Measurements from ENCODE around the gene CCR5AS.
"Not testable (repeated sequence)": the region's sequence is repeated elsewhere in the genome, so short reads cannot be mapped to it uniquely, and the experiment has no call there.

CCR5AS gene

DNA sequence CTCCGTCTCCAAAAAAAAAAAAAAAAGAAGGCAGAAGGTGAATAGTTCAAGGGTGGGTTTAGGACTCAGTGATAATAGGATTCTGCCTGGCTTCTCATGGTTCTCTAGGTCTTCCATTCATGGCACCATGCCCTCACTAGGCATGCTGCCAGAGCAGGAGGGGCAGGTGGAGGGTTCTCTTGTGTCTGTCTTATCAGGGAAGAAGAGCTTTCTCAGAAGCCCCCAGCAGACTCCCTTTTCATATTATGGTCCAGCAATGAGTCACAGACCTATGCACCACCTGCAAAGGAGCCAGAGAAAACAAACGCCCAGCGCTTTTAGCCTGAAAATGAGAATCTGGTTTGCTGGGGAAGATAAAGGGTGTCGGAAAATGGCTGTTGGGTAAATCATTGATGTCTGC lies 50.0 kb downstream of the CCR5AS start:
- DNase-seq (ENCODE audit: low spot score), result no peak
- FAIRE-seq, result no peak

DNA sequence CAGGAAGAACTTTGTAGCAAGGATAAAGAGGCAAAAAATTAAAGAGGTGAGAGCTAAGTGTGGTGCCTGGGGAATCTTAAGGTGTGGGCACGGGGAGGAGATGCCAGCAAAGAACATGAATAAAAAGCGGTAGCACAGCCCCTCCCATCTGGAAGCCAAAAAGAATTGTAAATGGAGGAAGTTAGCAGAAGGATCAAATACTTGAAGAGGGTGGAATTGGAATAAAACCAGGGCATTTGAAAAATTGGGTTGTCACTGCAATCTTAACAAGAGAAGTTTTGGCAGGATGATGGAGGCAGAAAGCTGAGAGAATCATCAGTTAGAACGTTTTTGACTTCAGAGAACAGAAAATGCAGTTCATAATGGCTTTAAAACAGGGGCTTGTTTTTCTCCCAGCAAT lies 50.6 kb downstream of the CCR5AS start:
- FAIRE-seq, result no peak
- DNase-seq (ENCODE audit: low spot score), result no peak

DNA sequence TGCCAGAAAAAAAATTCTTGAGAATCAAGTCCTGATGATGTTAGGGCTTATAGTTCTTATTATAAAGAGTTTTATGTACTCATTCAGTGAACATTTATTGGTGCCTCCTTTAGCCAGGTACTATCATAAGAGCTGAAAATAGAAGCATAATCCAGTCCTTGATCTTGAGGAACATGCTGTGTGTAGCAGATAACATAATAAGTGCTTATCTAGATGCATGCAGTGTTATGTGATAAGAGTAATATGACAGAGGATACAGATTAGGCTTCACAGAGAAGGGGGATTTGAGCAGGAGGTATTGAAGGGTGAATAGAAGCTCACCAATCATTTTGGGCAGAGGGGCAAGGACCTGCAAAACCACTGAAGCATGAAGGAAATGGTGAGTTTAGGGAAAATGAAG lies 51.9 kb downstream of the CCR5AS start:
- no peak for FAIRE-seq
- no peak for DNase-seq (ENCODE audit: low spot score)

DNA sequence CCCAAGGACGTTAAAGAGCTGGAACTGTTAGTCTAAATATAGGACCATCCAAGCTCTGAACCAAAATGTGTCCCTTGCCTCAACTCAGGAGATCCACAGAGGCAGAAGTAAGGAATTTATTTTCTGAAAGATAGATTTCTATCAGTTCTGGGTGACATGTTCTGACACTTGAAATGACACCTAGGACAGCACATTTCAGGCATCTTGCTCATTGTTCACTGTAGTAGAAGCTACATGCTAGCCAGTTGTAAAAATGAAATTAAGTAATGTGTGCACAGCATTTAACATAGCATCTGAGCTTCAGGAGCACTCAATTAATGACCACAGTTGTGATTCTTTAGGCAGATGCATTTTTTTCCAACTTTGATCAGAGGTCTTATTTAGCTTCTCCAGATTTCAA lies 52.4 kb downstream of the CCR5AS start:
- no peak for FAIRE-seq

DNA sequence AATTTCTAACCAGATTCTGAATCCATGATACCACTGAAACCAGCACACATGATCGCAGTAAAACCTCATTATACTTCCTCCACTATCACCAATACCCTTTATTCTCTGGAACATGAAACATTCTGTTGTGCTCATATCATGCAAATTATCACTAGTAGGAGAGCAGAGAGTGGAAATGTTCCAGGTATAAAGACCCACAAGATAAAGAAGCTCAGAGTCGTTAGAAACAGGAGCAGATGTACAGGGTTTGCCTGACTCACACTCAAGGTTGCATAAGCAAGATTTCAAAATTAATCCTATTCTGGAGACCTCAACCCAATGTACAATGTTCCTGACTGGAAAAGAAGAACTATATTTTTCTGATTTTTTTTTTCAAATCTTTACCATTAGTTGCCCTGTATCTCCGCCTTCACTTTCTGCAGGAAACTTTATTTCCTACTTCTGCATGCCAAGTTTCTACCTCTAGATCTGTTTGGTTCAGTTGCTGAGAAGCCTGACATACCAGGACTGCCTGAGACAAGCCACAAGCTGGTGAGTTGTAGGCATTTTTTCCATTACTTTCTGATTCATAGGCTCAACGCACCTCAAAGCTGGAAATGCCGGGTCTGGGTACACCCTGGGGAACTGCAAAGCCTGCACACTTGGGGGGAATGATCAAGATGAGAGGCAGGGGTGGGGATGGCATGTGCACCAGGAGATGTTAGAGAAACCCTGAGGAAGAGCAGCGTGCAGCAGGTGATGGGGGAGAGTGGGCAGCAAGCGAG lies 53.0 kb downstream of the CCR5AS start, which contains the start of gene CCR2:
Gene CCR2 (plus strand): TSS at position 465 of the 764 bp plus-strand sequence. CDS start 3,417 bp downstream, outside the sequence.
- DNase-seq (ENCODE audit: low spot score), result peak; percentile 18
- FAIRE-seq, result no peak

More for the DNA sequence above, 52.4 kb downstream of the CCR5AS start:
- DNase-seq (ENCODE audit: low spot score), result no peak

DNA sequence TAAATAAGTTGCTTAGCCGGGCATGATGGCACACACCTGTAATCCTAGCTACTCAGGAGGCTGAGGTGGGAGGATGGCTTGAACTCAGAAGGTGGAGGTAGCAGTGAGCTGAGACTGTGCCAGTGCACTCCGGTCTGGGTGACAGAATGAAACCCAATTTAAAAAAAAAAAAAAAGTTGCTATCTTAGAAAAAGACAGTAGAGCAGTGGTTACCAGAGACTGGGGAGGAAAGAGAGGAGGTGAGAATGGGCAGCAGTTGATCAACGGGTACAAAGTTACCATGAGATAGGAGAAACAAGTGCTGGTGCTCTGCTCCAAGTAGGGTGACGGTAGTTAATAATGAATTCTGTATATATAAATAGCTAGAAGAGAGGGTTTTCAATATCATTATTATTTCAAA lies 53.8 kb downstream of the CCR5AS start:
- FAIRE-seq (no peak), DNase-seq (ENCODE audit: low spot score) (no peak)

DNA sequence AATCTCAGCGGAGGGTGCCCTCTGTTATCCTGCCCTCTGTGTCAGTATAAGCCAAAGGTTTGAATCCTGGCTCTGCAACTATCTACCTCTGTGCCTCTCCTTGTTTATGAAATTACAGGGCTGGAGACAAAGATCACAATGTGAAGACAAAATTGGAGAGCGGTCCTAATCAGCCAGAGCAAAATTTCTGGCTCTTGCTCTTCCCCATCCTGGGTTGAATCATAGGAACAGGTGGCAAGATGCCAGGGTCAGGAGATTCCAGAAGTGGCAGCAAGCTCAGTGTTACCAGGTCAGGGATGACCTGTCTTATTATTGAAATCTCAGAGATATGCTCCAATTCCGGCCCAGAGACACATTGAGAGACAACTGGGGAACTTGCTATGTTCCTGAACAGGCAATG lies 55.2 kb downstream of the CCR5AS start:
- no peak for FAIRE-seq
- DNase-seq (ENCODE audit: low spot score), result peak; percentile 43

DNA sequence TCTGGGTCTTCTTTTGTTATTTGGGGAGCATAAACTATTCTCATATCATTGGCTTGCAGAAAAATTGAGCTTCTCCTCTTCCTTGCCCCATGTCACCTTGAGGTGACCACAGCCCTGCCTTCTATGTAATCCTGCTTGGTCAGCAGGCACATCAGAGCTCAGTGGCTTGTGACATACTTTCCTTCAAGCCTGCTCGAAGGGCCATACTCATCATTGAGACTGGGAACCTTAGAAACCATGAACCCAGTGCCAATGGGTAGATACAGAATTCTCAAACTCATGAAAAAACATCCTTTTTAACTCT lies 56.7 kb downstream of the CCR5AS start:
- no peak for FAIRE-seq

DNA sequence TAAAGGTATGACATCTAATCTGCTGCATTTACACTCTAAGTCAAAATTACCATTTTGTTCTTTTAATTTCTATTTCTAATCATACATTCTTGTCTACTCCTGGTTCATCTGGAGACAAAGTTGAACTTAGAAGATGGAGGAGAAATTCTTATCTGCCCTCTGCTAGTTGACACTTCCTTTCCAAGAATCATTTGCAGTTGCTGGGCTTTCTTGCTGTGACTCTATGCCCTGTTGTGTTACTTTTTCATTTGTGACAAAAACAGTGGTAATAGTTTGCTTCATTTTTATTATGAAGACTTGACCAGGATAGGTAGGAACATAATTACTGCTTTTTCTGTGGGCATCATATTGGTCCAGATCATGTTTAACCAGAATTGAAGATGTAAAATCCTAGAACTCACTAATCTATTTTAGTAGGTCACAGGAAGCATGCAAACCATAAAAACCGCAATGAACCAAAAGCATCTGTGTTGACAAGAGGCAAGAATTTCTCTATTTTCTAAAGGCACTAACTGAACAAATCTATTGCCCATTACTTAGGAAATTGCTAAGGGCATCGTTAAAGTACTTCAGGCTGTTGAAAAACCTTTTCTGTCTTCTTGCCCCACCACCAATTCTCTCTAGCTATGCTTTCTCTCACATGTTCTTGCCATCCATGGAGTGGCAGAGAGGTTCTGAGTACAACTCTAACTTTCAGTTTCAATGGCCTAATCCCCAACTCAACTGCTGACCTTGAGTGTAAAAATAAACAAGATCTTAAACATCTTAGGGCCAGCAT lies 57.2 kb downstream of the CCR5AS start:
- DNase-seq (ENCODE audit: low spot score) (no peak), FAIRE-seq (no peak)

More for the DNA sequence above, 56.7 kb downstream of the CCR5AS start:
- DNase-seq (ENCODE audit: low spot score), result no peak

DNA sequence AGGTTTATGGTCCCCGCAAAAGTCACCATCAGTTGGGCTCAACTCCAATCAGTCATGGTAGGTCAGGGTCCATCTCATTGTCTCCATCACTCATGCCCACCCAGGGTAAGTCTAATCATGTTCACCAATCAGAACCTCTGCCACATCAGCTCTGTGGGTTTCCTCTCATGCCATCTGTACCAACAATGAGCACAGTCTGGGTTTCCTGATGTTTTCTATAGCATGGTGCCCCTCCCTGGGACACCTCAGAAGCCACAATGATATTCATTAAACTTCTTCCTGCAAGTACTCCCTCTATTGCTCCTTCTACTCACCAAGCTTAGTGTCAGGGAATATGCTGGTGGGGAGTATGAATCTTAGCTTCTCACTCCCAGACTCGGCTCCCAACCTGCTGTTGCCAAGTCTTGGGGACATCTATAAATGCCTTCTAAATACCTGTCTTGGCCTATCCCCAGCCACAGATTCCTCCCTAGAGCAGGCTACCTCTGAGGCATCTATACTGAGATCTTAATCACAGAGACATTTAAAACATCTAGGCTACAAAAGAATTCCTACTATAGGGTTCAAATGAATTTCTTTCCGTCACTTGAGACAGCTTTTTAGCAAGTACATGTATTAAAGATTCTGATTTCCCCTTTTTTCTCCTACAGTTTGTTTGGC lies 57.9 kb downstream of the CCR5AS start:
- no peak for FAIRE-seq
- DNase-seq (ENCODE audit: low spot score), result no peak

DNA sequence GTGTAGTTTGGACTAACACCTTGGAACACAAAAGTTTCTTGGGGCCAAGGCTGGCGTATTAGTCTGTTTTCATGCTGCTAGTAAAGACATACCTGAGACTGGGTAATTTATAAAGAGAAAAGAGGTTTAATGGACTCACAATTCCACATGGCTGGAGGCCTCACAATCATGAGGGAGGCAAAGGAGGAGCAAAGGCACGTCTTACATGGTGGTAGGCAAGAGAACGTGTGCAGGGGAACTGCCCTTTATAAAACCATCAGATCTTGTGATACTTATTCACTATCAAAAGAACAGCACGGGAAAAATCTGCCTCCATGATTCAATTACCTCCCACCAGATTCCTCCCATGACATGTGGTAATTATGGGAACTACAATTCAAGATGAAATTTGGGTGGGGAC lies 62.4 kb downstream of the CCR5AS start:
- FAIRE-seq (no peak), DNase-seq (ENCODE audit: low spot score) (no peak)

DNA sequence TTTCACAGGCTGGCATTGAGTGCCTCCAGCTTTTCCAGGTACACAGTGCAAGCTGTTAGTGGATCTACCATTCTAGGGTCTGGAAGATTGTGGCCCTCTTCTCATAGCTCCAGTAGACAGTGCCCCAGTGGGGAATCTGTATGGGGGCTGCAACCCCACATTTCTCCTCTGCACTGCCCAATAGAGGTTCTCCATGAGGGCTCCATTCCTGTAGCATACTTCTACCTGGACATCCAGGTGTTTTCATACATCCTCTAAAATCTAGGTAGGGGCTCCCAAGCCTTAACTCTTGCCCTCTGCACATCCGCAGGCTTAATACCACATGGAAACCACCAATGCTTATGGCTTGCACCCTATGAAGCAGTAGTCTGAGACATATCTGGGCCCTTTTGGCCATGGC lies 68.0 kb downstream of the CCR5AS start:
- DNase-seq (ENCODE audit: low spot score), result no peak
- FAIRE-seq, result no peak

DNA sequence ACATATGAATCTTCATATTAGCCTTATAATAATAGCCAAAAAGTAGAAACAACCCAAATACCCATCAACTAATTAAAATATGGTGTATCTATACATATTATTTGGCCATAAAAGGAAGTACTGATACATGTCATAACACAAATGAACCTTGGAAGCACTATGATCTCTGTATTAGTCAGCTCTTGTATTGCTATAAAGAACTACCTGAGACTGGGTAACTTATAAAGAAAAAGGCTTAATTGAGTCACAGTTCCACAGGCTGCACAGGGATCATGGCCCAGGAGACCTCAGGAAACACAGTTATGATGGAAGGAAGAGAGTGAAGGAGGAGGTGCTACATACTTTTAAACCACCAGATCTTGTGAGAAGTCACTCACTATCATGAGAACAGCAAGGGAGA lies 69.0 kb downstream of the CCR5AS start:
- DNase-seq (ENCODE audit: low spot score) (no peak), FAIRE-seq (no peak)

DNA sequence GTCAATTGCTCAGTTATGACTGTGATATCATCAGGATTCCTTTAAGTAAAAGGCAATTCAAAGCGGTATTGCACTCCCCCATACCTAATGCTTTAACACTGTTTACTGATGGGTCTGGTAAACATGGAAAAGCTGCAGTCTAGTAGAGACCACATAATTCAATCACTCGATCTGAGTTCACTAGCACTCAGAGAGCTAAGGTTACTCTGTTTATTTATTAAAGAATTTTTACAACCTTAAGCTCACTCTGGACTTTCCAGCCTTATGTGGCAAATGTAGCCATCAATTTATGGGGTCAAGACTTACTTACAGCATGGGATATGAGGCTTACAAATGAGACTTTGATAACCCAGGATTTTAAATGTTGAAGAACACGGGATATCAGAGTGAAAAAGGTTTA lies 71.3 kb downstream of the CCR5AS start:
- no peak for DNase-seq (ENCODE audit: low spot score)
- no peak for FAIRE-seq

DNA sequence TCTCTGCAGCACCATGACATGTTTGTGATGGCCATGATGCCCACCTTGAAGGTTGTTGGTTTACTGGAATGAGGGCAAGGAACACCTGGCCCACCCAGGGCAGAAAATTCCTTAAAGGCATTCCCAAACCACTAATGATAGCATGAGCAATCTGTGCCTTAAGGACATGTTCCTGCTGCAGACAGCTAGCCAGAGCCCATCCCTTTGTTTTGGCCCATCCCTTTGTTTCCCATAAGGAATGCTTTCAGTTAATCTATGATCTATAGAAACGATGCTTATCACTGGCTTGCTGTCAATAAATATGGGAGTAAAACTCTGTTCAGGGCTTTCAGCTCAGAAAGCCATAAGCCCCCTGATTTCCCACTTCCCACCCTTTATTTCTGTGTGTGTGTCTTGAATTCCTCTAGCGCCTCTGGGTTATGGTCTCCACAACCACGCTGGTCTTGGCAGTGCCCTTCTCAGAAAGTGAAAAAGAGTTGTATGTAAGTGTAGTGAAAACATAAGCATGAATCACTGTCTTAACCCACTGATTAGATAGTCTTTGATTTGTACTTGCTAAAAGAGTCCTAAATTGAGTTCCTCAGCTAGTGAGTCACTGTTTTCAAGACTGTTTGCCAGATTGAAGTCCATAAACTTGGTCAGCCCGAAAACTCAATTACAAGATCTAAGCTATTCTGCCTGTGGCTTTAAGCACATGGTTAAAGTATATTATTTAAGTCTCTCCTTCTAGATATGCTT lies 72.0 kb downstream of the CCR5AS start:
- FAIRE-seq, result no peak

DNA sequence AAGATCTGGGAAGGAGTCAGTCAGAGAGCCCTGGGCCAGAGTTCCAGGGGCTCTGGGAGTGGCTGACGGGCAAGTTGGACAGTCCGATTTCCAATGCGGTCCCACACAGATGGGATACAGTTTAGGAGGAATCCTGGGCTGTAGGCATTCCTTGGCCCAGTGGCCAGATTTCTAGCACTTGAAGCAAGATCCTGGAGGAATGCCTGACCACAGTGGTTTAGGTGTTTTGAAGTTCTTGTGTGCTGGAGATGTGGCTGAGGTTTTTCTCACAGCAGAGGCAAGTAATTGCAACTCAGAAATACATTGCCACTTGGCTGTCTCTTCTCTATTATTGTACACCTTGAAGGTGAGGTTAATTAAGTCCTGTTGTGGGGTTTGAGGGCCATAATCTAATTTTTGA lies 76.2 kb downstream of the CCR5AS start:
- not testable (repeated sequence) for FAIRE-seq; DNase-seq (ENCODE audit: low spot score)

More for the DNA sequence above, 72.0 kb downstream of the CCR5AS start:
- DNase-seq (ENCODE audit: low spot score), result no peak

DNA sequence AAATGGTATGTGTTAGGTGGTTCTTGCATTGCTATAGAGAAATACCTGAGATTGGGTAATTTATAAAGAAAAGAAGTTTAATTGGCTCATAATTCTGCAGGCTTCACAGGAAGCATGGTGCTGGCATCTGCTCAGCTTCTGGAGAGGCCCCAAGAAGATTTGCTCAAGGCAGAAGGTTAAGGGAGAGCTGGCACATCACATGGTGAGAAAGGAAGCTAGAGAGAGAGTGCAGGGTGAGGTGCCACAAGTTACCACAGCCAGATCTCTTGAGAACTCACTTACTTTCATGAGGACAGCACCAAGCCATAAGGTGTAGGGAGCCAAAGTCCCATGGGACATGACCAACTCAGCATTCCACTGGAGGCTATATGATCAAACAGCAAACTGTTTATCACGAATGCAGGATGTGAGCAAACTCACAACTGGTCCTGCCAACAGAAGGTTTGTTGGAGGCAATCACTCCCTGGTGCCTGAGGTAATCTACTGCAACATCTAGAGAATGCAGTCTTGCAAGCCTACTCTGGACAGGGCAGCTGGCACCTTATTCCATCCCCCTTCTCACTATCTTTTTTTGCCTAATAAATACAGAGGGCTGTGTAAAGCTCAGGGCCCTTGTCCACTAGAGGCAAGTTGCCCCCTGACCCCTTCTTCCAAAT lies 81.1 kb downstream of the CCR5AS start:
- FAIRE-seq (no peak), DNase-seq (ENCODE audit: low spot score) (no peak)

DNA sequence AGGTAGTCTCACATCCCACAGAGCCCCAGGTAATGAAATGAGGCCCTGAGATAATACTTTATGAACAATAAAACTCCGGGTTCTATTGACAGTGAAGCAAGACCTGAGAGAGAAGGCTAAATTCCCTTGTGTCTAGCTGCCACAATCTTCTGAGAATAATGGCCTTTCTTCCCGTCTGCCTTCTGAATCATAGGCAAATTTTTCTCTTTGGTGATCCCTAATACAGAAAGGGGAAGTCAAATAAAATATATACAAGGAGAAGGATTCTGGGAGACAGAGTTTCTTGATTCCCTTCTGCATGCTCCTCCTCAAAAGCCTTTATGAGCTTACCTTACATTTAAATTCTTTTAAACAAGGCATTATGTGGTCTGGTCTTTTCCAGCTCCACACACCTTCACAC lies 82.8 kb downstream of the CCR5AS start:
- FAIRE-seq, result no peak
- DNase-seq (ENCODE audit: low spot score), result no peak

DNA sequence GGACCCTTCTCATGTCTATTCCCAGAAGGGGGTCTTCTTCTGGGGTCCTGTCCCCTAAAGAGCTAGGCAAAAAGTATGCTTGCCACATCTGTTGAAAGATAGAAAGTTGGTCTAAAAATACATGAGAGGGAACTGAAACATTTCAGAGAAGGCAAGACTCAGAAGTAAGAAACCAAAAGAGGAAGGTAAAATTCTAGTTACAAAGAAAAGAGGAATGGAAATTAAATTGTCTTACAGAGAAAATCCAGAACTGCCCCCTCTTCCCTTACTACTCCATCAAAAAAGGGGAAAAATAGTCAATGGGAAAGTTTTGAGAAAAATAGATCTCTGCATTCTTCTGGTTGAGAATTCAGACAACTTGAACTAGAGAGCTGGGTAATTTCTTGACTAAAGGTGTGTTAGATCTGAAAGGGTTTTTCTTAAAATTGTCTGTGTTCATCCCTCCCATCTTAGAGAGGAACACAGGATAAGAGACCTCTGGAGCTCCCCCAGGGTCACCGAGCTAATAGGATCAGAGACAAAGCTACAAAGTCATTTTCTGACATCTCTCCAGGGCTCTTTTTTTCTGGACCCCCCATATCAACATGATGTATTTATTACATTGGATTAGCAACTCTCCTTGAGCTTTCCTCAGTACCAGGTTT lies 85.3 kb downstream of the CCR5AS start:
- FAIRE-seq, result no peak

DNA sequence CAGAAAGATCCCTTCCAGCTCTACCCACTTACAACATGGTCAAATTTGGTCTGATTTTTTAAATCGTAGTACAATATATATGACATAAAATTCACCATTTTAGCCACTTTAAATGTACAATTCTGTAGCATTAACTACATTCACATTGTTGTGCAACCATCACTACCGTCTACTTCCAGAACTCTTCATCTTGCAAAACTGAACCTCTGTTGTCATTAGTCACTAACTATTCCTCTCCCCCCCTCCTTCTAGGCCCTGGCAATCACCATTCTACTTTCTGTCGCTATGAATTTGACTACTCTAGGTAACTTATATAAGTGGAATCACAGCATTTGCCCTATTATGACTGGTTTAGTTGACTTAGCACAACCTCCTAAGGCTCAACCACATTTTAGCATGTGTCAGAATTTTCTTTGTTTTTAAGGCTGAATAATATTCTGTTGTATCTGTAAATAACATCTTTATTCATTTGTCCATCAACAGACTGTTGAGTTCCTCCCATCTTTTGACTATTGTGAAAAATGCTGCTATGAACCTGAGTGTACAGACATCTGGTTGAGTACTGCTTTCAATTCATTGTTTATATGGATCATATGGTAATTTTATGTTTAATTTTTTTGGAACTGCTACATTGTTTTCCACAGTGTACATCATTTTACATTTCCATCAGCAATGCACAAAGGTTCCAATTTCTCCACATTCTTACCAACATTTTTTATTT lies 88.5 kb downstream of the CCR5AS start:
- FAIRE-seq (no peak), DNase-seq (ENCODE audit: low spot score) (no peak)

More for the DNA sequence above, 85.3 kb downstream of the CCR5AS start:
- DNase-seq (ENCODE audit: low spot score), result no peak
